Measurements from ENCODE around the gene LMLN. TPM values are rescaled to one million over a fixed set of nuclear protein-coding genes. Genes with fewer than 3 reads are reported as not detected.

LMLN gene
- total and polyA plus RNA-seq, 2 of the 13 experiments (the other 11 are each of a cell fraction or from before 2014, with no cell fraction given): 1.2 to 1.8 TPM

DNA sequence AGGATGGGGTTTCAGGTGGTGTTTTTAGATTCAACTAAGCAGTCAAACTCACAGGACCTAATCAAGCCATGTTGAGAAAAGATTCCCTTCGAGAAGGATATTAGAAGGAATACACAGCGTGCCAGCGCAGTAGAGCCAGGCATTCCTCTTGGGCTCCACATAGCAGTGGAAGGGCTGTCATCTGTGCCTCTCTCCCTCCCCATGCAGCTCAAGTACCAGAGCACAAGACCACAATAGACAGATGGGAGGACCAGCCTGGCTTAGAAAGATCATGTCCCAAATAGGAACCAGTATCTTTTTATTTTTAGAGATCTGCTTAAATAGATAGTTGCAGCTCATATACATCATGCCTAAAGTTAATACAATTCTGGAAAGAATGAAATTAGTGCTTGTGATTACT lies 37.9 kb downstream of the LMLN start:
- Histone ChIP-seq H3K36me3 (replicated peaks in 1 of 2; ENCODE audit: control insufficient read depth in 1 of 2, insufficient read depth in 2 of 2, low read length in 2 of 2) (no peaks in the 10 kb centered on the region), H3K4me1 (ENCODE audit: insufficient read depth, low read length) (peaks cover 7% of the 10 kb centered on the region; the same call in 1 of the 2 replicates), H4K20me1 (ENCODE audit: insufficient read depth, low read length) (no peaks in the 10 kb centered on the region), H3K27me3 (ENCODE audit: control insufficient read depth in 1 of 2, insufficient read depth in 2 of 2, low read length in 2 of 2) (no peaks in the 10 kb centered on the region), H2AFZ (ENCODE audit: low read length) (no peak overlapping the region), H3K4me2 (ENCODE audit: low read depth, low read length) (no peak overlapping the region), H3K9me3 (ENCODE audit: low read length) (no peaks in the 10 kb centered on the region), H3K79me2 (ENCODE audit: insufficient read depth, low read length) (no peaks in the 10 kb centered on the region), H3K9ac (ENCODE audit: insufficient read depth, low read depth, low read length) (no peak overlapping the region), H3K27ac (ENCODE audit: extremely low read length, insufficient read depth, low read length) (no peak overlapping the region), H3K4me3 (replicated peaks in 1 of 3; ENCODE audit: insufficient read depth in 1 of 3, low read depth in 2 of 3, low read length in 3 of 3) (no peak overlapping the region)
- intact Hi-C loops (cut with micrococcal nuclease; ENCODE audit: unreplicated experiment) (no loop called here), in situ Hi-C loops (cut with HindIII; ENCODE audit: extremely low pct_ligation_motif_present, low pct_unique_long_range_greater_than_20kb) (no loop called here)
- FAIRE-seq (no peak), ATAC-seq (no peak), DNase-seq (ENCODE audit: low spot score) (no peak)
- ChIA-PET CTCF (ENCODE audit: low intra/inter-chr PET ratio, low total read pairs) (no interaction called here), POLR2A (no interaction called here)
- 91% methylated on average over 3 of the region's 3 CpGs for WGBS (ENCODE audit: low lambda C conversion rate)
- no TSS peak for BruUV-seq (replicated peaks)
- TF ChIP-seq, protein P1, sequence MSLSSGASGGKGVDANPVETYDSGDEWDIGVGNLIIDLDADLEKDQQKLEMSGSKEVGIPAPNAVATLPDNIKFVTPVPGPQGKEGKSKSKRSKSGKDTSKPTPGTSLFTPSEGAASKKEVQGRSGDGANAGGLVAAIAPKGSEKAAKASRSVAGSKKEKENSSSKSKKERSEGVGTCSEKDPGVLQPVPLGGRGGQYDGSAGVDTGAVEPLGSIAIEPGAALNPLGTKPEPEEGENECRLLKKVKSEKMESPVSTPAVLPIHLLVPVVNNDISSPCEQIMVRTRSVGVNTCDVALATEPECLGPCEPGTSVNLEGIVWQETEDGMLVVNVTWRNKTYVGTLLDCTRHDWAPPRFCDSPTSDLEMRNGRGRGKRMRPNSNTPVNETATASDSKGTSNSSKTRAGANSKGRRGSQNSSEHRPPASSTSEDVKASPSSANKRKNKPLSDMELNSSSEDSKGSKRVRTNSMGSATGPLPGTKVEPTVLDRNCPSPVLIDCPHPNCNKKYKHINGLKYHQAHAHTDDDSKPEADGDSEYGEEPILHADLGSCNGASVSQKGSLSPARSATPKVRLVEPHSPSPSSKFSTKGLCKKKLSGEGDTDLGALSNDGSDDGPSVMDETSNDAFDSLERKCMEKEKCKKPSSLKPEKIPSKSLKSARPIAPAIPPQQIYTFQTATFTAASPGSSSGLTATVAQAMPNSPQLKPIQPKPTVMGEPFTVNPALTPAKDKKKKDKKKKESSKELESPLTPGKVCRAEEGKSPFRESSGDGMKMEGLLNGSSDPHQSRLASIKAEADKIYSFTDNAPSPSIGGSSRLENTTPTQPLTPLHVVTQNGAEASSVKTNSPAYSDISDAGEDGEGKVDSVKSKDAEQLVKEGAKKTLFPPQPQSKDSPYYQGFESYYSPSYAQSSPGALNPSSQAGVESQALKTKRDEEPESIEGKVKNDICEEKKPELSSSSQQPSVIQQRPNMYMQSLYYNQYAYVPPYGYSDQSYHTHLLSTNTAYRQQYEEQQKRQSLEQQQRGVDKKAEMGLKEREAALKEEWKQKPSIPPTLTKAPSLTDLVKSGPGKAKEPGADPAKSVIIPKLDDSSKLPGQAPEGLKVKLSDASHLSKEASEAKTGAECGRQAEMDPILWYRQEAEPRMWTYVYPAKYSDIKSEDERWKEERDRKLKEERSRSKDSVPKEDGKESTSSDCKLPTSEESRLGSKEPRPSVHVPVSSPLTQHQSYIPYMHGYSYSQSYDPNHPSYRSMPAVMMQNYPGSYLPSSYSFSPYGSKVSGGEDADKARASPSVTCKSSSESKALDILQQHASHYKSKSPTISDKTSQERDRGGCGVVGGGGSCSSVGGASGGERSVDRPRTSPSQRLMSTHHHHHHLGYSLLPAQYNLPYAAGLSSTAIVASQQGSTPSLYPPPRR (CRISPR knock-in tag; IDR thresholded peaks at IDR 0.05; ENCODE audit: borderline replicate concordance): no peak
- TF ChIP-seq HOXA7 (CRISPR knock-in tag; IDR thresholded peaks at IDR 0.05) (no peak), ZBTB38 (CRISPR knock-in tag; IDR thresholded peaks at IDR 0.05) (no peak), ZNF577 (CRISPR knock-in tag; IDR thresholded peaks at IDR 0.05; ENCODE audit: borderline replicate concordance, low read depth) (no peak), PLRG1 (conservative IDR thresholded peaks at IDR 0.05) (no peak), MZF1 (CRISPR knock-in tag; IDR thresholded peaks at IDR 0.05; ENCODE audit: borderline replicate concordance) (no peak), SETDB1 (CRISPR knock-in tag; IDR thresholded peaks at IDR 0.05; ENCODE audit: borderline replicate concordance) (no peak), SIX1 (CRISPR knock-in tag; IDR thresholded peaks at IDR 0.05; ENCODE audit: borderline replicate concordance) (no peak), AGO1 (IDR thresholded peaks at IDR 0.05; ENCODE audit: low read depth, low read length, poor library complexity, severe bottlenecking) (no peak), ZNF143 (CRISPR knock-in tag; IDR thresholded peaks at IDR 0.05) (no peak), JUND (CRISPR knock-in tag; IDR thresholded peaks at IDR 0.05) (no peak), POLR2G (IDR thresholded peaks at IDR 0.05; ENCODE audit: low read depth, low read length) (no peak), ZNF354B (CRISPR knock-in tag; IDR thresholded peaks at IDR 0.05) (no peak), AKAP8 (CRISPR knock-in tag; IDR thresholded peaks at IDR 0.05) (no peak), NR2C2 (CRISPR knock-in tag; IDR thresholded peaks at IDR 0.05; ENCODE audit: borderline replicate concordance) (no peak), NRL (CRISPR knock-in tag; IDR thresholded peaks at IDR 0.05; ENCODE audit: borderline replicate concordance) (no peak)
- TF ChIP-seq, protein P2, sequence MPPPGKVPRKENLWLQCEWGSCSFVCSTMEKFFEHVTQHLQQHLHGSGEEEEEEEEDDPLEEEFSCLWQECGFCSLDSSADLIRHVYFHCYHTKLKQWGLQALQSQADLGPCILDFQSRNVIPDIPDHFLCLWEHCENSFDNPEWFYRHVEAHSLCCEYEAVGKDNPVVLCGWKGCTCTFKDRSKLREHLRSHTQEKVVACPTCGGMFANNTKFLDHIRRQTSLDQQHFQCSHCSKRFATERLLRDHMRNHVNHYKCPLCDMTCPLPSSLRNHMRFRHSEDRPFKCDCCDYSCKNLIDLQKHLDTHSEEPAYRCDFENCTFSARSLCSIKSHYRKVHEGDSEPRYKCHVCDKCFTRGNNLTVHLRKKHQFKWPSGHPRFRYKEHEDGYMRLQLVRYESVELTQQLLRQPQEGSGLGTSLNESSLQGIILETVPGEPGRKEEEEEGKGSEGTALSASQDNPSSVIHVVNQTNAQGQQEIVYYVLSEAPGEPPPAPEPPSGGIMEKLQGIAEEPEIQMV (CRISPR knock-in tag; IDR thresholded peaks at IDR 0.05; ENCODE audit: low read depth): no peak
- TF ChIP-seq, protein P3, sequence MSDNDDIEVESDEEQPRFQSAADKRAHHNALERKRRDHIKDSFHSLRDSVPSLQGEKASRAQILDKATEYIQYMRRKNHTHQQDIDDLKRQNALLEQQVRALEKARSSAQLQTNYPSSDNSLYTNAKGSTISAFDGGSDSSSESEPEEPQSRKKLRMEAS (IDR thresholded peaks at IDR 0.05): no peak

All from HepG2 (cell line).